Keratinocyte (primary cell): ENCODE data around the gene CMTM7.

Source experiments
- CTCF ChIP-seq, 3 experiments: IDR thresholded peaks in 1 of 3; conservative IDR thresholded peaks in 1 of 3; optimal IDR thresholded peaks in 1 of 3; 2 replicates in 2 of 3; 3 replicates in 1 of 3; pipeline versions ENCODE3 to v1.5.1; 2011; ENCODE audit warnings: low read length in 3 of 3, mild to moderate bottlenecking in 3 of 3, moderate library complexity in 2 of 3, control low read depth in 1 of 3, inconsistent platforms in 1 of 3; ENCODE audit not compliant: insufficient read depth in 2 of 3; ENCODE audit errors: extremely low read depth in 1 of 3
- EZH2 ChIP-seq: IDR thresholded peaks from one replicate; pipeline ENCODE4 v1.6.1; 2012; ENCODE audit warnings: inconsistent platforms, mild to moderate bottlenecking, low read length, moderate library complexity

DNA sequence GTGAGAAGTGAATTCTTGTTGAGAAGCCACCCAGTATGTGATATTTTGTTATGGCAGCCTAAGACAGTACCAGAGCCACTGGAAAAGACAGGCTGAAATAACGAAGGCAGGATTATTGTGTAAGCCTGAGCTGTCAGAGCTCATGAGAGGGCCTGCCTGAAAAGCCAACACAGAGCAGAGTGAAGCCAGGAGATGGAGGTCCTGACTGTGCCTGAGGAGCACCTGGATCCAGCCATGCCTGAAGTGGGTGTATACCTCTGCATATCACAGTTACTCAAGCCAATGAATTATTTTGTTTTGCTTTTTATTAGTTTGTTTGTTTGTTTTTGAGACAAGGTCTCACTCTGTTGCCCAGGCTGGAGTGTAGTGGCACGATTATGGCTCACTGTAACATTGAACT, 4.1 kb upstream of the CMTM7 start:
- TF ChIP-seq CTCF (optimal IDR thresholded peaks at IDR 0.05 in 1 of 3, IDR thresholded peaks at IDR 0.05 in 1 of 3, conservative IDR thresholded peaks at IDR 0.05 in 1 of 3; ENCODE audit: extremely low read depth in 1 of 3, insufficient read depth in 2 of 3, low read length in 3 of 3) (no peak), EZH2 (no peak)
